AG08396 (cell line): Measurements from ENCODE around the gene ECEL1.
A peak's percentile ranks its signal among the peaks of the same experiment; 100 is the strongest.

Experiments used
- DNase-seq: peaks from one replicate; pipeline ENCODE4 v3.0.0; 2012; ENCODE audit warnings: low spot score, mixed read lengths

The ECEL1 gene

DNA sequence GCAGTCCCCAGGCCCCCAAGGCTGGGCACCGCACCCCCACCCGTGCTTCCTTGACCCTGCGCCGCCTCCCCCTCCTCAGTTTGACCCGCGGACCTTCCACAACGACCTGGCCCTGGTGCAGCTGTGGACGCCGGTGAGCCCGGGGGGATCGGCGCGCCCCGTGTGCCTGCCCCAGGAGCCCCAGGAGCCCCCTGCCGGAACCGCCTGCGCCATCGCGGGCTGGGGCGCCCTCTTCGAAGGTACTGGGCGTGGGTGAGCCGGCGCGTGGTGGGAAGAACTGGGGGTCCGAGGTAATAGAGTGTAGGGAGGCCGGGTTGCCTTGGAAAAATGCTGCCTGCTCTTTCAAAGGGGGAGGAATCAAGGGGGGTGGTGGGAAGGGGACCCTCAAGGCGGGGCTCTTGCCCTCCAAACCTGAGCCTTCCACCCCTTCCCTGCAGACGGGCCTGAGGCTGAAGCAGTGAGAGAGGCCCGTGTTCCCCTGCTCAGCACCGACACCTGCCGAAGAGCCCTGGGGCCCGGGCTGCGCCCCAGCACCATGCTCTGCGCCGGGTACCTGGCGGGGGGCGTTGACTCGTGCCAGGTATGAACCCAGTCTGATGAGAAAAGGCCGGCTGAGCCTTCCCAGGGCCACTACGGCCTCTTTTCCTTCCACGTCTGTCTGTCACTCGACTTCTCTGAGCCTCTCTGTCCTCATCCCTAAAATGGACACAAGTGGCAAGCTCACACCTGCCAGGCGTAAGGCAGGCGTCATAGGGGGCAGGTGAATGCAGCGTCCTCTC is 35.2 kb upstream of the ECEL1 start:
- no peak for DNase-seq

DNA sequence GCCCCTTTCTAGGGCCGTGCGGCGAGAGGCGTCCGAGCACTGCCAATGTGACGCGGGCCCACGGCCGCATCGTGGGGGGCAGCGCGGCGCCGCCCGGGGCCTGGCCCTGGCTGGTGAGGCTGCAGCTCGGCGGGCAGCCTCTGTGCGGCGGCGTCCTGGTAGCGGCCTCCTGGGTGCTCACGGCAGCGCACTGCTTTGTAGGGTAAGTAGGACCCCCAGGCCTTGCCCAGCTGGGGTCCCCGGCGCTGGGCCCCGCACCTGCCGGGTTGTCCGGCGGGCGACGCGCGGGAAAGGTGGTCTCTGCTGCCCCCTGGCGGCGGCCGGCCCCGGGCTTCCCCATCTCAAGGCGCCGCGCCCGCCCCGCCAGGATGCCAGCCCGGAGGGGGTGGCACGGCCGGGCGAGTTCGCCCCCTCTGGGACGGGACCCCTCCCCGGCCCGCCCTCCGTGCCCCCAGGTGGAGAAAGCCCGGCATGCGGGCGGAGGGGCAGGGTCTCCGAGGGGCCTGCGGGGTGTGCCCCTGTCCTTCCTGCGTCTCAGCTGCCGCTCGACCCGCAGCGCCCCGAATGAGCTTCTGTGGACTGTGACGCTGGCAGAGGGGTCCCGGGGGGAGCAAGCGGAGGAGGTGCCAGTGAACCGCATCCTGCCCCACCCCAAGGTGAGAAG is 34.5 kb upstream of the ECEL1 start:
- peak; percentile 91 for DNase-seq

DNA sequence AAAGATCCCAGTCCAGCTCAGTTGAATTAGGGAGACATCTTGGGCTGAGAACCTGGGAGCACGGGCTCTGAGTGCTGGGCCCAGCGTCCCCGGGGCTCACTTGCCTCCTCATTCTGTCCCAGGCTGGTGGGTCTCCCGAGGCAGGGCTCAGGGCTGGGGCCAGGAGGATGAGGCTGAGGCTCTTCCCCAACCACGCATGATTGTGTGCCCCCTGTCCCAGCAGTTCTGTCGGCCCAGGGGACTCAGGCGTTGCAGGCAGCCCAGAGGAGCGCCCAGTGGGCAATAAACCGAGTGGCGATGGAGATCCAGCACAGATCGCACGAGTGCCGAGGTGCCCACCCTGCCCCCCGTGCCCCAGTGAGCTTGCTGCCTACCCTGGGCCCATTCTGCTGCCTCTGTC is 33.5 kb upstream of the ECEL1 start:
- no peak for DNase-seq

DNA sequence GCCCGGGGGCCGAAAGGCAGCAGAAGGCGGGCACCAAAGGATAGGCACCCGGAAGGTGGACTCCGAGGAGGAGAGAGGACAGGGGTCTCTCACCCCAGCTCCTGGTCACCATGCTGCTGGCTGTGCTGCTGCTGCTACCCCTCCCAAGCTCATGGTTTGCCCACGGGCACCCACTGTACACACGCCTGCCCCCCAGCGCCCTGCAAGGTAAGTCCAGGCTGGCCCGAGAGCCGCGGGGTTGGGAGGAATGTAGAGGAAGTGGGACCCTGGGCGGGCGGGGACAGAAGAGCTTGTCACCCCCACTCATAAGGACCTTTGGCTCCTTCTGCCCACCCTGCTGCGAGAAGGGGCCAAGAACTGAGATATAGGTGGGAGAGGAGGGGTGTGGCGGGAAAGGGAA is 32.9 kb upstream of the ECEL1 start:
- no peak for DNase-seq

DNA sequence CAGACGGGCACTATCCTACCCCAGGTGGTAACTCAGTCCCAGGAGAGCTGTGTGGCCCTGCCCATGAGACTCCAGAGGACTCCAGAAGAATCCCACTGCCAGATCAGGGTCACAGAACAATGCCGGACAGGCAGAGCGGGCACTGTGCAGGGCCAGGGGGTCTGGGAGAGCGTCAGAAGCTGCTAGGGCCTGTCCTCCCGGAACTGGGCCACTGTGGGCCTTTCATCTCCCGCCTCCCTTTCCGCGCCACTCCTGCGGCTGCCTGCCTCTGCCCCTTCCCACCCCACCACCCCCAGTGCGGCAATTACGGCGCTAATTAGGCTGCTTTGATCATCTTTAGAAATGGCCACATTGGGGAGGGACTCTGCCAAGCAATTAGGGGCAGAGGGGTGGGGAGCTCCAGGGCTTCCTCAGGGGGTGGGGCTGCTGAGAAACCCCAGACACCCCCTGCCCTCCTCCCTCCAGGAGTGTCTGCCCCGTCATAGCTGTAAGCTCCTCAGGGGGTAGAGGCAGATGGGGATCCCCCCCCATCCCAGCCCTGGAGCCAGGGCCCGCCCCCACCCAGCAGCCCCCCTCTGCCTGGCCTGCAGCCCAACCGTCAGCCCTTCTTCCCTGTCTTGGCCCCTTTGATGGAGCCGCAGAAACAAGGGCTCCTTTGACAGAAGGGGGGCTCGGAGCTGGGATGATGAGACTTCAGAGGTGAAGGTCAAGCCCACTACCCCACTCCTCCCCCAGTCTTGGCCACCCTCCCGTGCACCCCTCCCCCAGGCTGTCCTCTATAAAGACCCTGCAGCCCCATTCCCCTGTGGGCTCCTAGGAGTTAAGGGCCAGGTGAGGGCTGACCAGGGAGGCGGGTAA is 32.2 kb upstream of the ECEL1 start, which contains the start of gene PRSS56:
Gene PRSS56 (plus strand): TSS at position 808 of the 858 bp plus-strand sequence. CDS start 211 bp downstream, outside the sequence.
- no peak for DNase-seq

DNA sequence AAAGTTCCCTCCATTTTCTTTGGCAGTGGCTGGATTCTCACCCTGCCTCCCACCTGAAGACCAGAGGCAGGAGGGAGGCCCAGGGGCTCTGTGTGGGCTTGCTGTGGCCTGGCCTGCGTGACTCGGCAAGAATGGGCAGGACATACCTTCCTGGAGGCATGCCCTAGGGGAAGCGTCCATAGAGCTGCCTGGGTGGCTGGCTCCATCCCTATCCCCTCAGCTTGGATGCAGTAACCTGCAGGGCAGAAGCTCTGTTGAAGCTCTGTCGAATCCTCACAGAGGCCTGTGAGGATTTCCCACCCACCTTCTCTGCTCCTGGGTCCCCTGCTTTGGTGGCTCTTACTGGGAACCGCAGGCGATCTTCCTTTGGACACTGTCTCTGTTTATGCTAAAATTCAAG is 31.2 kb upstream of the ECEL1 start:
- no peak for DNase-seq

DNA sequence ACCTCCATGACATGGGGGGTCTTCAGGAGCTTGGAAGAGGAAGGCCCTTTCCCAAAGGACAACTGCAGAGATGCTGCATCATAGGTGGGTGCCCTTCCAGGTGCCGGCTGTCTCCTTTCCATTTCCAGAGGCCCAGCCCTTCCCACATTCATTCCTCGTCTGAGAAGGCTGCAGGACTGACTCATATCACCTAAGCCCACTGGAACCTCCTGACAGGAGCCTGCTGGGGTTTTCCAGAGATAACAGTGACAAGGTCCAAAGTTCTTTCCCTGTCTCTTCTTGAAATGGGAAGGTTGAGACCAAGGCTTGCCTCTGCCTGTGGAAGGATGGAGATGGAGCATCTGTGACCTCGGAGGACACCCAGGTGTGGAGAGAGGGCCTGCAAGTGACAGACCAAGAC is 28.9 kb upstream of the ECEL1 start:
- no peak for DNase-seq

DNA sequence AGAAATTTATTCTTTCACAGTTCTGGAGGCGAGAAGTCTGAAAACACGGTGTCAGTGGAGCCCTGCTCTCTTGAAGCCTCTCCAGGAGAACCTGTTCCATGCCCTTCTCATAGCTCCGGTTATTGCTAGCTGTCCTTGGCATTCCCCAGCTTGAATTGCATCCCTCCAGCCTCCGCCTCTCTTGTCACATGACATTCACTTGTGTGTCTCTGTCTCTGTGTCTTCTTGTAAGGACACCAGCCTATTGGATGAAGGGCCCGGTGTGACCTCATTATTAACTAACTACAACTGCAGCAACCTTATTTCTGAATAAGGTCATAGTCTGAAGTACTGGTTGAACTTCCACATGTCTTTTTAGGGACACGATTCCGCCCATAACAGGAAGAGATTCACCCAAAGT is 28.0 kb upstream of the ECEL1 start:
- DNase-seq = no peak

DNA sequence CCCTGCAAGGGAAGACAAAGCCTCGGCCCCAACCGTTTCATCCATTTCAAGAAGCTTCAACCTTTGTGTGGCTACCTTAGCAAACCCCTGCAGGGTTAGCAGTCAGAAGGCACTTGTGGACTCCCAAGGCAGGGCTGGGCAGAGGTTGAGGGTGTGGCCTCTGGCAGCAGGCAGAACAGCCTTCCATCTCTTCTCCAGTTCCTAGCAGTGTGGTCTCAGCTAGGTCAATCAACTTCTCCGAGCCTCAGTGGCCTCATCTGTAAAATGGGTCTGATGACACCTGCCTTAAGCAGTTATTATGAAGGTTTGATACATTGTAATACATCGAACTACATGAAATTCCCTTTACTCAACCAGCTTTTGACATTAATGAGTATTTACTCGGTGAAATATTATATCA is 25.7 kb upstream of the ECEL1 start:
- DNase-seq = no peak

DNA sequence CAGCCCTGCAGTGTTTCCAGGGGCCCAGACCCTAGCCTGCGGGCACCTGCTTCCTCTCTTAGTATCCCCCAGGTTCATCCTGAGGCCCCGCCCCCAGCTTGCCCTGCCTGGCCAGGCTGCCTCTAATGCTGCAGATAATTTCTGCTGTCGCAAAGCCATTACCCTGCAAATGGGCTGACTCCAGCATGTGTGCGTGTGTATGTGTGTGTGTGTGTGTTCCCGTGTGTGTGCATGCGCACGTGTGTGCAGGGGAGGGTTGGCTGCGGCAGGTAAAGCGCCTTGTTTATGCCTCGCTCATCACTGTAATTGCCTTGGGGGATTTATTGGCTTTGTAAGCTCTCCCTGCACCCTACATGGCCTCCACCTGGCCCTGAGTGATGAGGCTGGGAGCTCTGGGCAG is 25.0 kb upstream of the ECEL1 start:
- no peak for DNase-seq

DNA sequence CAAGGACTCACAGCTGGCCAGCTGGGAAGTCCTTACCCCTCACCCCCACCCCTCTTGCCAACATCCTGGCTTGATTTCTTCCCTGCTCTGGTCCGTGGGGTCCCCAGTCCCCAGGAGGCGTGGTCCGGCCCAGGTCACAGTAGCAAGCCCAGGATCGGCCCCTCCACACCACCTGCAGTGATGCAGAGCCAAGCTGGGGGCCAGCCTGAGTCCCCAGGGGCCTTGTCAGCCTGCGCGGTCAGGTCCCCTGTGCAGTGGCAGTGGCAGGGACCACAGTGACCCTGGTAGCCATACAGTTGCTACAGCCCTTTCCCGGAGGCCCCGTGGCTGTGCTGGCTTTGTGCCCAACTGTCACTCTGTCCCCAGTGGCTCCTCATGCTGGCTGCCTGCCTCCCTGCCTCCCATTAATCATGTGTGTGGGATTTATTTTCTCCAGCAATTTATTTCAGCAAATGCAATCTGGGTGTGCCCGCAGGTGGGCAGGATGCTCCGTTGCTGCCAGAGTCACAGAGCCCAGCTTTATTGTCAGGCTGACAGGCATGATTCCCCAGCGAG is 23.8 kb upstream of the ECEL1 start:
- DNase-seq = no peak

DNA sequence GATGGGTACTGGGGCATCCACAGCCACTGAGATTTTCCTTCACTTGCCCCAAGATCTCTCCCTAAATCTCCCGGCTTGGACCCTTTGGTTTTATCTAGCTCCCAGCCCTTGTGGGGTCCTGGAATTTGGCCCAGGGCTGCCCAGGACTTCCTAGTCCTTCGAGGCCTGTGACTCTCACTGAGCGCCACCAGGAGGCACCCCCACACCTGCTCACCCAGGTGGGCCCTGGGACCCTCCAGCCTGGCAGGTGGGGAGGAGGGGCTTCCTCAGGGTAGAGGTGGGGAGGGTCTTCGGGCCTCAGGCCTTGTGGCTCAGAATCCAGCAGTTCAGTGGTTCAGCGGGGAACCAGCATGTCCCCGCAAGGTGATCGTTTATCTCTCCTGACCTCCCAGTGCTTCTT is 20.6 kb upstream of the ECEL1 start:
- DNase-seq = no peak

DNA sequence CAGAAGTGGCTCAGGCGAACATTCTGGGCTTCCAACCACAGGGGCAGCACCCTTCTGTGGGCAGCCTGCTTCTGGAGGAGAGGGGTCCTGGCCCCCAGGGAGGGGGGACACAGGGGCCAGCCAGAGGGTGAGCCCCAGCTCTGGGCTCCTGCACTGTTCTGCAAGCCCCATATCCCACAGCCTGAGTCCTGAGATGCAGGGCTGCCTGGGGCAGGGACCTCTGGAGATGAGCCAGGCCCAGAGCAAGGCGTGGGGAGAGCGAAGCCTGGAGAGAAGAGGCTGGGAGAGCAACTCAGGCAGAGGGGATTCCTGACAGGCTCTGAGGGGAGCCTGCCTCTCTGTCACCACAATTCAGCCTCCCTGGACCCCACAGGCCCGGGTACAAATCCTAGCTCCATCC is 19.1 kb upstream of the ECEL1 start:
- DNase-seq = no peak

DNA sequence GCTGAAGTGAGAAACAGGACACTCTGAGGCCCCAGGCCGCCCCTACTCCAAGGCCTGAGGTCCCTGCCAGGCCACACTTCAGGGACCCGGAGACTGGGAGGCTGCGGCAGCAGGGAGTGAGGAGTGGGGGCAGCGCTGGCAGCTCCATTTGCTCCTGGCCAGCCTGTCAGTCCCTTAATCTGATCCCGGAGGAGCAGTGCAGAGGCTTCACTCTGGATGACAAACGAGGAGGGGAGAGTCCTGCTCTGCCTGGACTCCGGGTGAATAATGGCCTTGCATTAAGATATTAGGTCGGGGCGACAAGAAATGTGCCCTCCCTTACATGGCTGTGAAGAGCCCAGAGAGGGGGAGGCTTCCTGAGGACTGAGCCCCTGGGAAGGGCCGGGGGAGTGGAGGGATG is 18.2 kb upstream of the ECEL1 start:
- no peak for DNase-seq

DNA sequence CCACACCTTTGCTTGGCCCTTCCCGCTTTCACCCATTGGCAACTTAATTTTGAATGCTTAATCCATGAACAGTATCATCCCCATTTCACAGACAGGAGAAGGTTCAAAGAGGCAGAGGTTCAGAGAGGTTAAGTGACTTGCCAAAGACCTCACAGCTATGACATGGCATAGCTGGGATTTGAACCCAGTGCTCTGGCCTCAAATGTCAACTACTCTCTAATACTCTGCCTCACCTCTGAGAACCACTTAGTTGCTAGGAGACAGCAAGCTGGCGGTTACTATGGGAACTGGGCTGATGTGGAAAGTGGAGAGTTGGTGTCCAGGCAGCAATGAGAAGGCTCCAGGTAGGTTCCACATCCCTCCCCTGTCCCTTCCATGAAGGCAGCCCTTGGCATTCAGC is 16.8 kb upstream of the ECEL1 start:
- DNase-seq = no peak

DNA sequence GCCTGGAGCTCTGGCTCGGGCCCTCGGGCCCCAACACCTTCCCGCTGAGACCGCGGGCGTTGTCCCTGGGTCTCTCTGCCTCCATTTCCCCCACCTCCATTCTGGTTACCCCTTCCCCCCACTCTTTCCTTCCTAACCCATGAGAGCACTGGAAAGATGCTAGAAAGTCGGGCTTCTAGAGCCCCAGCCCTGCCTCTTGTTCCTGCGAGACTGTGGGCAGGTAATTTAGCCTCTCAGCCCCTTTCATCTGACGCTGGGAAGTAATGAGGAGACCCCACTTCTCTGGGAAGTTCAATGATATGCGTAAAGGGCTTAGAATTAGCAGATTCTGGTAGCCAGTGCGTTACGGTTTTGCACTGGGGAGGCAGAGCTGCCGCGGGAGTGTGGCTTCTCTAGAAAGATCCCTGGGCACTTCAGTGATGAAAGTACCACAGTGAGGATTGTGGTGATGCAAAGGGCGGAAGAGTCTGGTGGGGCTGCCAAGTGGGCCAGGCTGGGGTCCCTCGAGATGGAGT is 16.2 kb upstream of the ECEL1 start:
- no peak for DNase-seq

DNA sequence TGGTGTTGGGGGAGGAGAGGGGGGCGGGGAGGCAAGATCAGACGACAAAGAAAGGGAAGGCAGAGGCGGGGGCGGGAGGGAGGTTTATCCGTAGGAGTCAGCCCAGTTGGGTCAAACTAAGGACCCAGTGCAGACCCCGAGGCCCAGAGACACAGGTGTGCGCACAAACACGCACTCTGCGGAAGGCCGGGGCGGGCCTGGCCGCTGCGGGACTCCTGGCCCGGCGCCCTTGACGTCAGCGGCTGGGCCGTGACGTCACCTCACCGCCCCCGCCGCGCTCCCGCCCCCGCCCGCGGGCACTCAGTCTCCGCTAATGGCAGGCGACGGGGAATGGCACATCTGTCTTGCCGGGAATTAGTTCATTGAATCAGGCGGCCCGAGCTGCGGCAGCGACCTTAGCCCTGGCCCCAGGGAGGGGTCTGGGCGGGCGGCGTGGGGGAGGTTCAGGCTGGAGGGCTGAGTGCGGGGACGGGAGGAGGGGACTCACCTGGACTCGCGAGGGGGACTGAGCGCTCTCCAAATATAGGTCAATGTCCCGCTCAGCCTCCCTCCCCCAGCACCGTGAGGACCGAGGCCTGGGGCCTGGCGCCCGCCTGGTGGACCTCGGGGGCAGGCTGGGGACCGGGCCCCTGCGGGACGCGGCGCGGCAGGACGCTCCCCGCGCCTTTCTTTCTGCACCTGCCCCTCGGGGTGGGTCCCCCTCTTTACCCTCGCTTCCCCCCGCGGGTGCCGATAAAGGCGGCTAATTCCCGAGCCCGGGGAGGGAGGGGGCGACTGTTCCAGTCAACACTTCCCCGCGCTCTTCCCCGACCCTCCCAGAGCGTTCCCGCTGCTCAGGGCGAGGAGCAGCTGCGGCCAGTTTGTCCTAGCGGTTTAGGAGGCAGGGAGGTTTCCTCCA is 15.5 kb upstream of the ECEL1 start:
- peak; percentile 62 for DNase-seq

DNA sequence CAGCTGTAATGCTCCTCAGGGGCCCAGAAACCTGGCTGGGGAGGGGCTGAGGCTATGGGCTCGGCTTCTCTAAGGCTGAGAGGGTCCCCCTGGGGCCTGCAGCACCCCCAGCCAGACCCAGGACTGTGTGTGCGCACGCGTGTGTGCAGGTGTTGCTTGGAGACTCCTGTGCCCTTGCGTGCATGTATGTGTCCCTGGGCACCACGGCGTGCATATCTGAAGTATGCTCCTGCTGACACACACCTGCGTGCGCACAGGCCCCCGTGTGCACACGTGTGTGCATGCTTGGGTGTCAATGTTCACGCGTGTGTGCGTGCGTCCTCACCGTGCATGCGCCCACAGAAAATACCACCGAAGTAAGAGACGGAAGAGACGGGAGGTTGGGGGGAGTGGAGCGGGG is 14.9 kb upstream of the ECEL1 start:
- DNase-seq = no peak

DNA sequence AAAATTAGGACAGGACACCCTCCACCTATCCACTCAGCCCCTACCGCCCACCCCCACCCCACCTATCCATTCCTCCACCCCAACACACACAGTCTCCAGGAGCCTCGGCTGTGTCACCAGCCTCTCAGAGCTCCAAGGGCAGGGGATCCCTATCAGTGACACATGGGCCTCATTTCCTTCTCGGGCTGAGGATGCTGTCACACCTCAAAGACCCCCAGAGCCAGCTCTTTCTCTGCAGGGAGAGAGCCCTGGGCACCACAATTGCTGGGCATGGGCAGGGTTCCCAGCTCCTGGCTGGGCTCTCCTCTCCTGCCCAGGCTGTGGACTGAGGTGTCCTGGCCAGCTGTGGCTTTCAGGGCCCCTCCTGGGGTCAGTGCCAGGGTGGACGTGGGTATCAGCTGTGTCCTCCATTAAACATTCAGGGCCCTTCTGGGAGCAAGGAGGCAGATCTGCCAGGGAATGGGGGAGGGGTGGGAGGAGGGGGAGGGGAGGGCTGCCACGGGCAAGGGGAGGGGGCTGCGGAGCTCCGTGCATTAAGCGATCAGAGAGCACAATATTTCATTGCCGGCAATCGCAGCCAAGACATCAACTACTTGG is 14.3 kb upstream of the ECEL1 start:
- no peak for DNase-seq

DNA sequence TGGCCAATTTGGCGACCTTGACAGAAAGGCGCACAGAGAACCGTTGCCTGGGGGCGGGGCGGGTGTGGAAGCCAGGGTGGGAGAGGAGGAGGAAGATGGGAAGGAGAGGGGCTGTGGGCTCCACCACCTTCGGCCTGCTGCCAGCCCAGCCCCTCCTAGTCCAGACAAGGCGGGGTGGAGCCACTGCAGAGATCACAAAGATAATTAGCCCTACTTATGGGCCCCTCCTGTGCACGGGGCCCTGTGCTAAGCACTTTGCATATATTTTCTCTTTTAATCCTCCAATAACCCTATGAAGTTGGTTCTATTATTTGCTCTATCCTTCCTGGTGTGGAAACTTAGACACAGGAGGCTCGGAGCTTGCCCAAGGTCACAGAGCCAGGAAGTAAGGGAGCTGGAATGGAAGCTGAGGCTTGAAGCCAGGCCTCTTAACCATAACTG is 13.7 kb upstream of the ECEL1 start:
- DNase-seq = no peak

DNA sequence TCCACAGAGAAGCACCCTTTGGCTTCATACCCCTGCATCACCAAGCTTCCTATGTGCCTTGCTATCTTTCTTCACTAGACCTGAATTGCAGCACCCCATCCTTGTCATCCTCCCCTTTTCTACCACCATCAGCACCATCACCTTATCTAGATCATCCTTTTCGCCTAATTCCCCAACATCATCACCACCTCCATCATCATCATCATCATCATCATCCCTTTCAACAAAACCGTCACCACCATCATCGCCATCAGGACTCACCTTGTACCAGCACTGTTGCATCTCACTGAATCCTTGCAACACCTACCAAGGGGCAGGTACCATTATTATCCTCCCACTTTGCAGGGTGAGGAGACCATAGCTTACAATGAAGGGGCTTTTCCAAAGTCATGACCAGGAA is 10.8 kb upstream of the ECEL1 start:
- DNase-seq = no peak
